Astrocyte (in vitro differentiated cells and primary cell): ENCODE measurements around the gene PATL1. TPM values are rescaled to one million over a fixed set of nuclear protein-coding genes. Genes with fewer than 3 reads are reported as not detected.
A peak's percentile ranks its signal among the peaks of the same experiment; 100 is the strongest.

Source experiments
- DNase-seq: peaks from one replicate; pipeline ENCODE4 v3.0.0-alpha.2; 2010; ENCODE audit warnings: low read depth
- FAIRE-seq: peaks from 2 replicates; lab custom pipeline; 2011; peaks lifted over from hg19 to GRCh38; lab: Jason Lieb, UNC
- H2AFZ ChIP-seq: 2 replicates; pipeline ENCODE4 v1.6.0; 2012; ENCODE audit warnings: low read depth, low read length, inconsistent platforms
- H3K27ac ChIP-seq: 2 replicates; pipeline ENCODE4 v1.5.1; 2011; ENCODE audit warnings: low read depth, low read length, inconsistent platforms
- H3K27me3 ChIP-seq: 2 replicates; pipeline ENCODE4 v1.6.0; 2011; ENCODE audit warnings: low read length, inconsistent platforms; ENCODE audit not compliant: insufficient read depth
- H3K36me3 ChIP-seq: 2 replicates; pipeline ENCODE4 v1.5.1; 2011; ENCODE audit warnings: low read length, inconsistent platforms; ENCODE audit not compliant: insufficient read depth
- H3K4me1 ChIP-seq: 2 replicates; pipeline ENCODE4 v1.5.1; 2011; ENCODE audit warnings: low read length, inconsistent platforms; ENCODE audit not compliant: insufficient read depth
- H3K4me2 ChIP-seq: 2 replicates; pipeline ENCODE4 v1.6.0; 2012; ENCODE audit warnings: low read length, inconsistent platforms
- H3K4me3 ChIP-seq: 2 replicates; pipeline ENCODE4 v1.5.1; 2011; ENCODE audit warnings: low read depth, mild to moderate bottlenecking, low read length, inconsistent platforms; ENCODE audit not compliant: insufficient read depth
- H3K79me2 ChIP-seq: 2 replicates; pipeline ENCODE4 v1.6.0; 2012; ENCODE audit warnings: mild to moderate bottlenecking, low read length, inconsistent platforms; ENCODE audit not compliant: insufficient read depth
- H3K9ac ChIP-seq: 2 replicates; pipeline ENCODE4 v1.6.0; 2012; ENCODE audit warnings: mild to moderate bottlenecking, low read length, inconsistent platforms
- H3K9me3 ChIP-seq: 2 replicates; pipeline ENCODE4 v1.5.1; 2012; ENCODE audit warnings: low read depth, mild to moderate bottlenecking, low read length, inconsistent platforms; ENCODE audit not compliant: insufficient read depth
- H4K20me1 ChIP-seq: 2 replicates; pipeline ENCODE4 v1.6.0; 2012; ENCODE audit warnings: low read length, inconsistent platforms; ENCODE audit not compliant: insufficient read depth
- H3K27ac Mint-ChIP-seq: one replicate; pipeline ENCODE4 v1.8.0; 2021; ENCODE audit warnings: mild to moderate bottlenecking, mixed read lengths; ENCODE audit not compliant: unreplicated experiment
- H3K27me3 Mint-ChIP-seq: one replicate; pipeline ENCODE4 v1.8.0; 2021; ENCODE audit warnings: low read depth, mixed read lengths; ENCODE audit not compliant: unreplicated experiment
- H3K36me3 Mint-ChIP-seq: one replicate; pipeline ENCODE4 v1.8.0; 2021; ENCODE audit warnings: low read depth, mixed read lengths; ENCODE audit not compliant: unreplicated experiment
- H3K4me1 Mint-ChIP-seq: one replicate; pipeline ENCODE4 v1.8.0; 2021; ENCODE audit warnings: low read depth, mixed read lengths; ENCODE audit not compliant: unreplicated experiment
- H3K4me3 Mint-ChIP-seq: one replicate; pipeline ENCODE4 v1.8.0; 2021; ENCODE audit warnings: mild to moderate bottlenecking, moderate library complexity, mixed read lengths; ENCODE audit not compliant: unreplicated experiment
- H3K9me3 Mint-ChIP-seq: one replicate; pipeline ENCODE4 v1.8.0; 2021; ENCODE audit warnings: mild to moderate bottlenecking, mixed read lengths; ENCODE audit not compliant: unreplicated experiment
- CTCF ChIP-seq: IDR thresholded peaks from 2 replicates; pipeline ENCODE4 v1.5.1; 2011; ENCODE audit warnings: low read depth, mild to moderate bottlenecking, inconsistent platforms, low read length, moderate library complexity; ENCODE audit not compliant: insufficient read depth
- EZH2 ChIP-seq: IDR thresholded peaks from 2 replicates; pipeline ENCODE4 v1.6.1; 2012; ENCODE audit warnings: mild to moderate bottlenecking, low read length, inconsistent platforms; ENCODE audit not compliant: insufficient read depth
- total RNA-seq: library from RNA; stranded (reverse); gene quantifications from 2 replicates; pipeline ENCODE4 v1.2.1, GENCODE V29; 2021

Gene PATL1
- total RNA-seq, 1 donor from 2014 or later = 38.1 TPM

DNA sequence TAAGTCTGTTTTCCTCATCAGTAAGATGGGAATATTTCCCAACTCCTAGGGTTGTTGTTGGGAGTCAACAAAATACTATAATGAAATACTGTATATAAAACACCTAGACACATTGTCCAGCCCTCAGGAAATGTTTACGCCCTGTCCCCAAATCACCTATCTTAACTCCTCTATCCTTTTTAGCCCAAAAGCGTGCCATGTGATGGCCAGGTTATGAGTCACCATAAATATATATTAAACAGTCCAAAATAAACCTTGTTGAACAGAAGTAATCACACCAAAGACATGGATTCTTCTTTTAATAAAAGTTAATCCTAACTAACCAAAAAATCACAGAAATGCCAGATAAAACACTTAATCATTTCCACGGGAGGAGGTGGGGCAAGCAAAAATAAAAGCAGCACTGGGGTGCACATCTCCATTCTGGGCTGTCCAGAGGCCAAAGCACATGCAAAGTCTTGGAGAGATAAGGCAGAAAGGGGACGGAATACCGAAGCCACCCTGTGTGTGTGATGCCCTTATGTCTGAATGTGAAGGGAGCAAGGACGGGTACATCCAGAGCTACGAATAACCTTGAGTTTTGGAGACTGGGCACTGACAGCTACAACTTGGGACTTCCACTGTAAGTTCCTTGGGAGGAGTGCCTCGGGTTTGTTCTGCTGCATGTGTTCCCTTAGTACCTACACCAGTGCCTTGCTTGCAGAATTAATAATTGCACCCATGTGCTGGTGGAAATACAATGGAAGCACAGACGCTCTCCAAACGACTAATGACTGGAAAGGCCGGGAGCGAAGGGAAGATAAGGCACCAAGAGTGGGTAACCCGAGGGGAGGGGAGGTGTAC lies 54.3 kb downstream of the PATL1 start:
- Histone ChIP-seq H3K9ac (peak overlapping the region; percentile 91), H3K4me3 (peak overlapping the region; percentile 99), H3K79me2 (peaks cover 56% of the 10 kb centered on the region), H3K9me3 (no peaks in the 10 kb centered on the region), H3K4me1 (peaks cover 15% of the 10 kb centered on the region), H2AFZ (peak overlapping the region; percentile 18), H3K27me3 (no peaks in the 10 kb centered on the region), H3K36me3 (peaks cover 9% of the 10 kb centered on the region), H3K4me2 (peak overlapping the region; percentile 98), H4K20me1 (peaks cover 53% of the 10 kb centered on the region), H3K27ac (peak overlapping the region; percentile 71)
- Mint-ChIP-seq H3K27ac (peak overlapping the region; percentile 95), H3K9me3 (no peaks in the 10 kb centered on the region), H3K36me3 (peaks cover 3% of the 10 kb centered on the region), H3K27me3 (no peaks in the 10 kb centered on the region), H3K4me3 (peak overlapping the region; percentile 99), H3K4me1 (peaks cover 31% of the 10 kb centered on the region)
- TF ChIP-seq EZH2 = no peak
- TF ChIP-seq CTCF = no peak
- no peak for DNase-seq
- no peak for FAIRE-seq

- peak overlapping the region; percentile 14 for H3K27ac Mint-ChIP-seq
- no peak overlapping the region for H2AFZ ChIP-seq
- H3K4me2 ChIP-seq = peak overlapping the region; percentile 5
- H3K9me3 Mint-ChIP-seq = no peaks in the 10 kb centered on the region
- H3K36me3 Mint-ChIP-seq = peaks cover 14% of the 10 kb centered on the region
- H3K4me1 Mint-ChIP-seq = peaks cover 43% of the 10 kb centered on the region
- H3K27me3 Mint-ChIP-seq = no peaks in the 10 kb centered on the region
- H3K36me3 ChIP-seq = peaks cover 35% of the 10 kb centered on the region
- DNase-seq = peak; percentile 26
- H3K4me1 ChIP-seq = peaks cover 15% of the 10 kb centered on the region
- H3K4me3 ChIP-seq = no peak overlapping the region
- H3K27me3 ChIP-seq = no peaks in the 10 kb centered on the region
- peaks cover 73% of the 10 kb centered on the region for H4K20me1 ChIP-seq
- no peak overlapping the region for H3K9ac ChIP-seq
- H3K79me2 ChIP-seq = peaks cover 72% of the 10 kb centered on the region
- peak overlapping the region; percentile 28 for H3K4me3 Mint-ChIP-seq
- TF ChIP-seq CTCF = no peak
- no peak for TF ChIP-seq EZH2
- FAIRE-seq = no peak
- no peak overlapping the region for H3K27ac ChIP-seq
- no peaks in the 10 kb centered on the region for H3K9me3 ChIP-seq
Observed at GRCh38 chr11:59611570-59612565, 57.0 kb downstream of the PATL1 start.
